Endothelial cell of umbilical vein (primary cell): Measurements from ENCODE around the gene CXXC4. TPM values are rescaled to one million over a fixed set of nuclear protein-coding genes. Genes with fewer than 3 reads are reported as not detected.

ENCODE experiments used
- BruUV-seq: library from RNA; stranded (reverse); fragments of 400-500 nt; replicated peaks from 2 replicates; lab custom pipeline; 2021; lab: Mats Ljungman, UMichigan
- CTCF ChIA-PET: fragments of 300-600, 350-600 bp; sonication (Branson Sonifier 250); formaldehyde crosslinking; loops from one replicate; lab custom pipeline; 2021; ENCODE audit warnings: antibody characterized with exemption, inconsistent platforms; lab: Charles Lee
- POLR2A ChIA-PET: fragments of 300-600, 350-600 bp; sonication (Branson Sonifier 250); formaldehyde crosslinking; loops from one replicate; lab custom pipeline; 2021; ENCODE audit warnings: antibody characterized with exemption, inconsistent platforms; lab: Charles Lee
- DNase-seq: peaks from one replicate; pipeline ENCODE4 v3.0.0-alpha.2; 2011; ENCODE audit warnings: low read depth, low spot score
- FAIRE-seq: peaks from 2 replicates; lab custom pipeline; 2011; peaks lifted over from hg19 to GRCh38; lab: Jason Lieb, UNC
- H2AFZ ChIP-seq: 2 replicates; pipeline ENCODE4 v1.6.0; 2012; ENCODE audit warnings: low read depth, low read length, control low read depth, inconsistent platforms
- H3K27ac ChIP-seq: 2 replicates; pipeline ENCODE4 v1.5.1; 2011; ENCODE audit warnings: low read depth, mild to moderate bottlenecking, control low read depth, low read length, moderate library complexity; ENCODE audit not compliant: insufficient read depth
- H3K27me3 ChIP-seq, 2 experiments: 2 replicates each; pipeline versions ENCODE4 v1.6.0 to v1.6.1; 2011; ENCODE audit warnings: low read length in 2 of 2, mixed read lengths in 1 of 2; ENCODE audit not compliant: control insufficient read depth in 2 of 2, insufficient read depth in 2 of 2
- H3K36me3 ChIP-seq, 2 experiments: 2 replicates in 1 of 2; 3 replicates in 1 of 2; pipeline ENCODE4 v1.5.1; 2011; ENCODE audit warnings: low read length in 2 of 2, mild to moderate bottlenecking in 1 of 2, moderate library complexity in 1 of 2; ENCODE audit not compliant: control insufficient read depth in 2 of 2, insufficient read depth in 2 of 2; ENCODE audit errors: extremely low read depth in 1 of 2
- H3K4me1 ChIP-seq: 3 replicates; pipeline ENCODE4 v1.5.1; 2011; ENCODE audit warnings: mild to moderate bottlenecking, low read length; ENCODE audit not compliant: control insufficient read depth, insufficient read depth; ENCODE audit errors: extremely low read depth
- H3K4me2 ChIP-seq: 2 replicates; pipeline ENCODE4 v1.6.1; 2011; ENCODE audit warnings: low read length, control low read depth, mixed read lengths; ENCODE audit not compliant: insufficient read depth
- H3K4me3 ChIP-seq, 3 experiments: fragments of 200-600 bp in 1 of 3; sonication (generic), shearing (Covaris generic) in 1 of 3; replicated peaks in 1 of 3; 2 replicates each; pipeline ENCODE4 v1.5.1; 2011 to 2016; ENCODE audit warnings: control low read depth in 3 of 3, low read length in 3 of 3, mild to moderate bottlenecking in 2 of 3, inconsistent platforms in 1 of 3, low read depth in 1 of 3, moderate library complexity in 1 of 3; ENCODE audit not compliant: insufficient read depth in 1 of 3
- H3K79me2 ChIP-seq: 2 replicates; pipeline ENCODE4 v1.6.0; 2012; ENCODE audit warnings: low read length, inconsistent platforms; ENCODE audit not compliant: control insufficient read depth, insufficient read depth
- H3K9ac ChIP-seq: replicated peaks from 2 replicates; pipeline ENCODE3; 2011; ENCODE audit warnings: low read length, control low read depth; ENCODE audit not compliant: insufficient read depth; ENCODE audit errors: extremely low read depth
- H3K9me1 ChIP-seq: replicated peaks from 3 replicates; pipeline ENCODE4 v1.6.0; 2011; ENCODE audit warnings: mild to moderate bottlenecking, low read length; ENCODE audit not compliant: control insufficient read depth, insufficient read depth; ENCODE audit errors: extremely low read depth
- H3K9me3 ChIP-seq: replicated peaks from 2 replicates; pipeline ENCODE4 v1.5.1; 2012; ENCODE audit warnings: low read length, inconsistent platforms; ENCODE audit not compliant: control insufficient read depth, insufficient read depth
- H4K20me1 ChIP-seq: replicated peaks from 2 replicates; pipeline ENCODE3; 2011; ENCODE audit warnings: mild to moderate bottlenecking, low read length; ENCODE audit not compliant: control insufficient read depth, insufficient read depth; ENCODE audit errors: extremely low read depth
- CTCF ChIP-seq, 2 donors: IDR thresholded peaks; 1 replicate in 1 of 2; 2 replicates in 1 of 2; pipeline ENCODE4 v1.5.1; 2011; ENCODE audit warnings: low read length in 2 of 2, mild to moderate bottlenecking in 2 of 2, moderate library complexity in 2 of 2, control low read depth in 1 of 2, inconsistent platforms in 1 of 2, low read depth in 1 of 2; ENCODE audit not compliant: insufficient read depth in 1 of 2; ENCODE audit errors: extremely low read depth in 1 of 2
- EZH2 ChIP-seq: IDR thresholded peaks from 2 replicates; pipeline ENCODE4 v1.6.1; 2012; ENCODE audit warnings: borderline replicate concordance, low read depth, mild to moderate bottlenecking, moderate library complexity, low read length, inconsistent platforms; ENCODE audit not compliant: severe bottlenecking
- FOS ChIP-seq: IDR thresholded peaks from 2 replicates; pipeline ENCODE4 v1.6.1; 2011; ENCODE audit warnings: mild to moderate bottlenecking, low read length, moderate library complexity, borderline replicate concordance; ENCODE audit not compliant: insufficient read depth
- GATA2 ChIP-seq: IDR thresholded peaks from 2 replicates; pipeline ENCODE4 v1.7.0; 2011; ENCODE audit warnings: low read depth, mild to moderate bottlenecking, moderate library complexity, mixed read lengths, low read length; ENCODE audit not compliant: insufficient read length, insufficient read depth
- JUN ChIP-seq: IDR thresholded peaks from 2 replicates; pipeline ENCODE4 v1.6.1; 2011; ENCODE audit warnings: borderline replicate concordance, low read depth; ENCODE audit not compliant: insufficient read length, insufficient read depth
- MAX ChIP-seq: IDR thresholded peaks from 2 replicates; pipeline ENCODE4 v1.6.1; 2011; ENCODE audit not compliant: insufficient read depth, insufficient read length
- MYC ChIP-seq: IDR thresholded peaks from one replicate; pipeline ENCODE4 v1.6.1; 2011; ENCODE audit warnings: mild to moderate bottlenecking, low read depth, low read length
- POLR2A ChIP-seq: IDR thresholded peaks from 2 replicates; pipeline ENCODE4 v1.6.1; 2012; ENCODE audit warnings: low read depth, mild to moderate bottlenecking, control low read depth, low read length
- POLR2AphosphoS5 ChIP-seq: IDR thresholded peaks from 2 replicates; pipeline ENCODE4 v1.6.1; 2012; ENCODE audit warnings: low read depth, mild to moderate bottlenecking, control low read depth, low read length, moderate library complexity; ENCODE audit not compliant: insufficient read depth
- dilution Hi-C: fragments of 300-500 bp; cut with MboI; formaldehyde crosslinking; loops from one replicate; pipeline ENCODE4 v1.15.0; 2019; ENCODE audit warnings: low sequenced_read_pairs; ENCODE audit not compliant: extremely low pct_ligation_motif_present
- intact Hi-C: fragments of 100-400 bp; cut with micrococcal nuclease; formaldehyde crosslinking; loops from one replicate; pipeline ENCODE4 v1.10.0; 2022
- polyA plus RNA-seq, 4 experiments: library from polyadenylated mRNA; depleted of rRNA in 3 of 4; stranded (reverse) in 3 of 4; unstranded in 1 of 4; fragments of >200 nt; gene quantifications; 2 replicates each; pipeline versions ENCODE4 v1.2.1 to v1.2.3, GENCODE V29; 2011 to 2012; ENCODE audit warnings: missing spikeins in 1 of 4
- total RNA-seq: library from RNA; stranded (reverse); gene quantifications from 2 replicates; pipeline ENCODE4 v1.2.3, GENCODE V29; 2021

Gene CXXC4
- total and polyA plus RNA-seq, 2 donors (not counting 3 experiments of a cell fraction or from before 2014, with no cell fraction given) = not detected

GRCh38 chr4:104457308-104457981 lies 37.2 kb downstream of the CXXC4 start:
- no peak overlapping the region for H3K9ac ChIP-seq
- no peaks in the 10 kb centered on the region for H3K9me1 ChIP-seq
- no peaks in the 10 kb centered on the region for H3K79me2 ChIP-seq
- FAIRE-seq = no peak
- H3K9me3 ChIP-seq = no peaks in the 10 kb centered on the region
- no peaks in the 10 kb centered on the region for H3K27me3 ChIP-seq
- POLR2A ChIA-PET = no interaction called here
- DNase-seq = no peak
- intact Hi-C loops = no loop called here
- H3K4me1 ChIP-seq = no peaks in the 10 kb centered on the region
- TF ChIP-seq POLR2A = no peak
- dilution Hi-C loops = no loop called here
- H4K20me1 ChIP-seq = no peaks in the 10 kb centered on the region
- H3K36me3 ChIP-seq = no peaks in the 10 kb centered on the region
- CTCF ChIA-PET = no interaction called here
- no peak overlapping the region for H3K4me2 ChIP-seq
- H3K4me3 ChIP-seq = no peak overlapping the region
- H2AFZ ChIP-seq = no peak overlapping the region
- BruUV-seq = no TSS peak
- H3K27ac ChIP-seq = no peak overlapping the region

- dilution Hi-C loops = no loop called here
- ChIA-PET CTCF (no interaction called here), POLR2A (no interaction called here)
- intact Hi-C loops = no loop called here
- BruUV-seq = no TSS peak
- no peak for DNase-seq
- Histone ChIP-seq H3K79me2 (no peaks in the 10 kb centered on the region), H3K9ac (no peak overlapping the region), H3K9me3 (no peaks in the 10 kb centered on the region), H3K36me3 (no peaks in the 10 kb centered on the region), H4K20me1 (no peaks in the 10 kb centered on the region), H3K4me3 (no peak overlapping the region), H3K4me2 (no peak overlapping the region), H3K27ac (no peak overlapping the region), H2AFZ (no peak overlapping the region), H3K4me1 (no peaks in the 10 kb centered on the region), H3K27me3 (no peaks in the 10 kb centered on the region), H3K9me1 (no peaks in the 10 kb centered on the region)
- no peak for FAIRE-seq
- TF ChIP-seq MAX (no peak), POLR2A (no peak), GATA2 (no peak), CTCF (IDR thresholded peaks at IDR 0.05; ENCODE audit: extremely low read depth in 1 of 2, insufficient read depth in 1 of 2, low read depth in 1 of 2, low read length in 2 of 2) (no peak), JUN (no peak), MYC (no peak), FOS (no peak), POLR2AphosphoS5 (no peak), EZH2 (no peak)
These were observed 43.1 kb downstream of the CXXC4 start for GRCh38 chr4:104451573-104451972.
